Smooth muscle cell (in vitro differentiated cells): Measurements from ENCODE around the gene SSU72. TPM values are rescaled to one million over a fixed set of nuclear protein-coding genes. Genes with fewer than 3 reads are reported as not detected.
"Not testable (repeated sequence)": the region's sequence is repeated elsewhere in the genome, so short reads cannot be mapped to it uniquely, and the experiment has no call there.

ENCODE experiments used
- DNase-seq: peaks from one replicate; lab custom pipeline; 2025; ENCODE audit not compliant: unreplicated experiment; lab: John Stamatoyannopoulos, UW
- H2AFZ ChIP-seq: fragments of 200-600 bp; sonication (generic); 2 replicates; pipeline ENCODE4 v1.6.0; 2016; ENCODE audit warnings: antibody characterized with exemption, low read depth, mild to moderate bottlenecking
- H3F3A ChIP-seq: fragments of 200-600 bp; sonication (generic); 2 replicates; pipeline ENCODE4 v1.6.0; 2017; ENCODE audit warnings: antibody characterized with exemption, low read depth
- H3K27ac ChIP-seq: fragments of 200-600 bp; sonication (generic); 2 replicates; pipeline ENCODE4 v1.5.1; 2016; ENCODE audit warnings: low read depth, mild to moderate bottlenecking
- H3K27me3 ChIP-seq: fragments of 200-600 bp; sonication (generic); 2 replicates; pipeline ENCODE4 v1.6.1; 2016; ENCODE audit warnings: low read depth, mild to moderate bottlenecking
- H3K36me3 ChIP-seq: fragments of 200-600 bp; sonication (generic); 2 replicates; pipeline ENCODE4 v1.5.1; 2016; ENCODE audit warnings: low read depth
- H3K4me1 ChIP-seq: fragments of 200-600 bp; sonication (generic); 2 replicates; pipeline ENCODE4 v1.5.1; 2016; ENCODE audit warnings: low read depth
- H3K4me2 ChIP-seq: fragments of 200-600 bp; sonication (generic); 2 replicates; pipeline ENCODE4 v1.6.0; 2016; ENCODE audit warnings: mild to moderate bottlenecking
- H3K4me3 ChIP-seq: fragments of 200-600 bp; sonication (generic); 2 replicates; pipeline ENCODE4 v1.5.1; 2016; ENCODE audit warnings: mild to moderate bottlenecking
- H3K79me2 ChIP-seq: fragments of 200-600 bp; sonication (generic); 2 replicates; pipeline ENCODE4 v1.6.0; 2016; ENCODE audit warnings: low read depth, mild to moderate bottlenecking
- H3K9ac ChIP-seq: fragments of 200-600 bp; sonication (generic); 2 replicates; pipeline ENCODE4 v1.6.0; 2016; ENCODE audit warnings: low read depth
- H3K9me3 ChIP-seq: fragments of 200-600 bp; sonication (generic); replicated peaks from 2 replicates; pipeline ENCODE4 v1.5.1; 2016; ENCODE audit warnings: low read depth
- H4K20me1 ChIP-seq: fragments of 200-600 bp; sonication (generic); 2 replicates; pipeline ENCODE4 v1.6.0; 2016; ENCODE audit warnings: low read depth
- WGBS: methylation state at CpG from one replicate; pipeline ENCODE4 v1.1.7; 2016; ENCODE audit warnings: low lambda C conversion rate; 5-methylcytosine and 5-hydroxymethylcytosine counted together
- polyA plus RNA-seq: library from polyadenylated mRNA; unstranded; fragments of >200 nt; fragmentation: Nextera tagmentation; extraction: Ambion mirVana; gene quantifications from 2 replicates; pipeline ENCODE4 v1.2.1, GENCODE V29; 2016
- total RNA-seq: library from RNA; depleted of rRNA; stranded (reverse); fragments of >200 nt; gene quantifications from 2 replicates; pipeline ENCODE4 v1.2.3, GENCODE V29; 2014
- TF ChIP-seq, protein P1 (sequence below): fragments of 200-600 bp; sonication (generic); IDR thresholded peaks from 2 replicates; pipeline ENCODE4 v1.5.1; 2017; ENCODE audit warnings: borderline replicate concordance, mild to moderate bottlenecking, antibody characterized with exemption; ENCODE audit not compliant: insufficient read depth, poor library complexity, severe bottlenecking

Gene SSU72
- total and polyA plus RNA-seq, 2 experiments from 2014 or later = 116 to 223 TPM

DNA sequence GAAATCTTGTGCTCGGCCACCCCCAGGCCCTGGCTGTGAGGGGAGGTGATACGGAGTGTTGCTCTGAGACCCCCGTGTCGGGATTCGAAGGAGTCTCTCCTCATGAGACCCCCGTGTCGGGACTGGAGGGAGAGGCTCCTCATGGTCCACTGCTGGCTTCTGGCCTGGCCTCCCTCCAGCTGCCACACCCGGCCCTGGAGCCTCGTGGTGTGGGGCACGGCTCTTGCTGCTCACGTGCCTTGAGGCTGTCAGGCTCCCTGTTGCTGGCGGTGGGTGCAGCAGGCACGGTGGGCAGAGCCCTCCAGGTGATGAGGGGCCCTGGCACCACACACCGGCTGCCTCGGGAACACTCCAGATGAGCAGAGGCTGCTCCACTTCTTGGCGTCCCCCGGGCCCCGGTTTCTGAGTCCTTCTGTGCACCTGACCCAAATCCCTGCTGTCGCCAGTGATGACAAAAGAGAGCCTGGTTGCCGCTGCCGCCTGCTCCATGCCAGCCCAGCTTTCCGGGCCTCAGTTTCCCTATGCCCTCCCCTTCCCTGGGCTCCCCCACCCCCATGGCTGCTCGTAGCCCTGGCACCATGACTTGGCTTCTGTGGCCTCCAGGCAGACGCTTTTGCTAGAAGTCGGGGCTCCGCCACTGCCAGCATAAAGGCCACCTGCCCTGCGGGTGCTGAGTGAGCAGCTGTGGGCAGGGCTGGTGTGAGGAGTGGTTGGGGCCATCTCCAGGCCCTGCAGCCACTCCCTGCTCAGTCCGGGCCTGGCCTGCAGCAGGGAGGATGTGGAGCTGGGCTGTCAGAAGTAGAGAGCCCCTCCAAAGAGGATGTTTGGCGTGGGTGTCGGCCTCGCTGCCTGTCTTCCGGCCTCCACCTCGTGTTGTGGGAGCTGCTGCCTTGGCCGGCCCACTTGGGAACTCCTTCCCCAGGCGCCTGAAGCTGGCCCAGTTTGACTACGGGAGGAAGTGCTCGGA lies 46.1 kb downstream of the SSU72 start:
- Histone ChIP-seq H3F3A (no peaks in the 10 kb centered on the region), H3K4me2 (no peak overlapping the region), H3K9me3 (no peaks in the 10 kb centered on the region), H3K9ac (no peak overlapping the region), H3K4me3 (no peak overlapping the region), H3K36me3 (no peaks in the 10 kb centered on the region), H3K4me1 (no peaks in the 10 kb centered on the region), H4K20me1 (no peaks in the 10 kb centered on the region), H3K27me3 (no peaks in the 10 kb centered on the region), H3K79me2 (no peaks in the 10 kb centered on the region), H2AFZ (no peak overlapping the region), H3K27ac (no peak overlapping the region)
- 97% methylated on average over 36 of the region's 37 CpGs for WGBS
- TF ChIP-seq, protein P1, sequence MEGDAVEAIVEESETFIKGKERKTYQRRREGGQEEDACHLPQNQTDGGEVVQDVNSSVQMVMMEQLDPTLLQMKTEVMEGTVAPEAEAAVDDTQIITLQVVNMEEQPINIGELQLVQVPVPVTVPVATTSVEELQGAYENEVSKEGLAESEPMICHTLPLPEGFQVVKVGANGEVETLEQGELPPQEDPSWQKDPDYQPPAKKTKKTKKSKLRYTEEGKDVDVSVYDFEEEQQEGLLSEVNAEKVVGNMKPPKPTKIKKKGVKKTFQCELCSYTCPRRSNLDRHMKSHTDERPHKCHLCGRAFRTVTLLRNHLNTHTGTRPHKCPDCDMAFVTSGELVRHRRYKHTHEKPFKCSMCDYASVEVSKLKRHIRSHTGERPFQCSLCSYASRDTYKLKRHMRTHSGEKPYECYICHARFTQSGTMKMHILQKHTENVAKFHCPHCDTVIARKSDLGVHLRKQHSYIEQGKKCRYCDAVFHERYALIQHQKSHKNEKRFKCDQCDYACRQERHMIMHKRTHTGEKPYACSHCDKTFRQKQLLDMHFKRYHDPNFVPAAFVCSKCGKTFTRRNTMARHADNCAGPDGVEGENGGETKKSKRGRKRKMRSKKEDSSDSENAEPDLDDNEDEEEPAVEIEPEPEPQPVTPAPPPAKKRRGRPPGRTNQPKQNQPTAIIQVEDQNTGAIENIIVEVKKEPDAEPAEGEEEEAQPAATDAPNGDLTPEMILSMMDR = no peak
- DNase-seq = no peak

DNA sequence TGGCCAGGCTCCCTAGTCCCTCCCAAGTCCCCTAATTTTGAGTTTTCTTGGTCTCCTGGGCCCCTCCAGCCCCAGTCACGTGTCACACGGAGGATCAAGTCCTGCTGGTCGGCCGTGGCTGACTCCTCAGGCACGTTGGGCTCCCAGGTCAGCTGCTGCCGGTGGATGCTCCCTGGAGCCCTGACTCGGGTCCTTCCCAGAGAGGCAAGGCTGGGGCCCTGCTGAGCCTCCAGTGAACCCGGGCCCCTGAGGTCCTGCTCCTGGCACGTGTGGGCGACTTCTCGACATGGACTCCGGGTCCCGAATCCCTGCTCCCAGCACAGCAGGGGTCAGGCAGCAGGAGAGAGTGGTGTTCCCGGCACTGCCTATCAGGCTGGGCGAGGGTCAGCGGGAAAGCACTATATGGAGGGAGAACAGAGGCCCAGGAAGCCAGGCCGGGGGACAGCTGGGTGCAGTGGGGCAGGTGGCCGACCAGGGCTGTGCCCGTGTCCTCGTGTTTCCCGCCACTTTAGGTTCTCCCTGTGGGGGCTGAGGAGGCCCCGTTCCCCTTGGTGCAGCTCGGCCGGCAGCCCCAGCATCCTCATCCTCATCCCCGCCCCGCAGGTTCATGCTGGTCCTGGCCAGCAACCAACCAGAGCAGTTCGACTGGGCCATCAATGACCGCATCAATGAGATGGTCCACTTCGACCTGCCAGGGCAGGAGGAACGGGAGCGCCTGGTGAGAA lies 47.4 kb downstream of the SSU72 start:
- Histone ChIP-seq H3K4me2 (no peak overlapping the region), H3K36me3 (no peaks in the 10 kb centered on the region), H3K9ac (no peak overlapping the region)

DNA sequence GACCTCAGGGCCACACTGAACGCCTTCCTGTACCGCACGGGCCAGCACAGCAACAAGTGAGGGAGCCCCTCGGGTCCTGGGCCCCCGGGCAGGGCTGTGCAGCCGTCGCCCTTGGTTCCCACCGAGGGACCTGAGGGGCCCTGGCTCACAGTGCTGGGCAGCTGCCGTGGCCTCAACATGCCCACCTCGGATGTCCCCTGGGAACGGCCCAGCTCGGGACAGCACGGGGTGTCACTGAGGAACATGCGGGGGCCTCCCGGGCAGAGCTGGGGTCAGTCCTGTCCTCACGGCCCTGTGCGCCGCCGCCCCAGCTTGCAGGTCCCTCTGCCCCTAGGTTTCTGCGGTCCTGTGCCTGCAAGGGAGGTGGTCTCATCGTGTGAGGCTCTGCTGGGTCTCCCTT lies 48.2 kb downstream of the SSU72 start:
- WGBS = 98% methylated on average over 17 of the region's 21 CpGs
- not testable (repeated sequence) for H3K79me2 ChIP-seq, H3K9ac ChIP-seq, H4K20me1 ChIP-seq, DNase-seq, H3K9me3 ChIP-seq, H3K36me3 ChIP-seq, H3K4me3 ChIP-seq, H2AFZ ChIP-seq, H3K27ac ChIP-seq, H3K27me3 ChIP-seq, H3F3A ChIP-seq, H3K4me1 ChIP-seq, H3K4me2 ChIP-seq

More for the DNA sequence above, 47.4 kb downstream of the SSU72 start:
- Histone ChIP-seq H3K27ac (no peak overlapping the region), H3K27me3 (no peaks in the 10 kb centered on the region), H2AFZ (no peak overlapping the region), H3F3A (no peaks in the 10 kb centered on the region), H3K9me3 (no peaks in the 10 kb centered on the region), H3K79me2 (no peaks in the 10 kb centered on the region), H4K20me1 (no peaks in the 10 kb centered on the region), H3K4me1 (no peaks in the 10 kb centered on the region), H3K4me3 (no peak overlapping the region)
- WGBS = over 99% methylated on average over 27 of the region's 31 CpGs
- TF ChIP-seq, protein P1 = no peak
- DNase-seq = no peak

DNA sequence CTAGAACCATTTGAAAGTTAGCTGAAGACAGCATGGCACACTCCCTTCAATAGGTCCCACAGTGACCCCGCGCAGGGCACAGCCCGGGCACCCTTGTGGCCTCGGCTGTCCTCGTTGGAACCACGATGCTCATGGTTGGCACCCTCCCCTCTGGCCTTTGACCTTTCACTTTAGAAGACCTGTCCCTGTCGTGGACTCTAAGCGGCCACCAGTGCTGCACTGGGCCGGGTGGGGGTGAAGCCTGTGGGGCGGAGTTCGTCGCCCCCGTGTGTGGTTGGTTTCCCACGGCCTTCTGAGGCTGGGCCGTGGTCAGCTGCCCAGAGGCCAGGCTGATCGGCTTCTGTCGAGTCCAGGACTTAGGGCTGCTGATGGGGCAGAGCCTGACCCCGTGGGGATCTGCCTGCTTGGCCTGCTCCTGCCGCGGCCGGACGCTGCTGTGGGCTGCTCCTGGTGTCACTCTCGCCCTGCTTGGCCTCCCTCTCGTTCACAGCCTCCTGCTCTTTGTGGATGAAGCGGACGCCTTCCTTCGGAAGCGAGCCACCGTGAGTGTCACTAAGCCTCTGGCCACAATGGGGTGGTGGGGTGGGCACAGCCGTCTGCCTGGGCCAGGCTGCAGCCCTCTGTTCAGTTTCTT lies 49.8 kb downstream of the SSU72 start:
- H3K9me3 ChIP-seq, H3K4me3 ChIP-seq, H3K4me1 ChIP-seq, H3K36me3 ChIP-seq, H3K4me2 ChIP-seq, H4K20me1 ChIP-seq, H3K9ac ChIP-seq, H3K79me2 ChIP-seq, H3K27ac ChIP-seq, H3K27me3 ChIP-seq, H3F3A ChIP-seq, H2AFZ ChIP-seq, DNase-seq: not testable (repeated sequence)
- 97% methylated on average over 24 of the region's 30 CpGs for WGBS

DNA sequence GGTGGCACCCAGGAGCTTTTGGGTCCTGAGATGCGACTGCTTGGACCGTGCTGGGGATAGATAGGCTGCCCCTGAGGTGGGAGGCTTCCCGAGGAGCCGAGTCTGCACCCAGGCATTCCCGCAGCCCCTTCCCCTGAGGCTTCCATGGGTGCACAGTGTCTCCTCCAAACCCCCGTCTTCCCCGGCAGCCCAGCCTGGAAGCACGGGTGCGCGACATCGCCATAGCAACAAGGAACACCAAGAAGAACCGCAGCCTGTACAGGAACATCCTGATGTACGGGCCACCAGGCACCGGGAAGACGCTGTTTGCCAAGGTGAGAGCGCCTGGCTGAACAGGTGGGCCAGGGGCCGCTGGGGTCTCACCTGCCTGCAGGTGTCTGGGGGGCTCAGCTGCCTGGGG lies 51.0 kb downstream of the SSU72 start:
- H2AFZ ChIP-seq, H3K4me1 ChIP-seq, H3K9ac ChIP-seq, H3K27me3 ChIP-seq, H3K9me3 ChIP-seq, H3K36me3 ChIP-seq, H3K79me2 ChIP-seq, DNase-seq, H3K27ac ChIP-seq, H3K4me2 ChIP-seq, H4K20me1 ChIP-seq, H3K4me3 ChIP-seq, H3F3A ChIP-seq: not testable (repeated sequence)
- WGBS = 96% methylated on average over 17 of the region's 17 CpGs

DNA sequence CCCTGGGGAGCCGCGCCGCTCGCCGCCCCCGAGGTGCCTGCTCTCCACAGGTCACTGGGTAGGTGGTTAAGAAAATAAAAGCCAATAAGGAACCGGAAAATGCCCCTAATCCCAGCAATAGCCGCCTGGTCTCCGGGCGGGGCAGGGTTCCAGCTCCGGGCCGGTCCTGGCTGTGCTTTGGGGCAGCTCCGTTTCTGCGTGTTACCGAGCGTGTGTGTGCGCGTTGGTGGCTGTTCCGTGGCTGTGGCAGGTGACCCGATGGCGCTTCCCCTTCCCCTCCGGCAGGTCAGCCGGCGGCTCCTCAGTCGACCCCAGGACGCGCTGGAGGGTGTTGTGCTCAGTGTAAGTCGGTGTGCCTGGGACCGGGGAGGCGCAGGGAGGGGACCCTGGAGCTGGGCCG lies 51.4 kb downstream of the SSU72 start:
- H4K20me1 ChIP-seq, H3K79me2 ChIP-seq, H3K27me3 ChIP-seq, H3K27ac ChIP-seq, H3K4me3 ChIP-seq, H2AFZ ChIP-seq, H3F3A ChIP-seq, H3K4me2 ChIP-seq, DNase-seq, H3K36me3 ChIP-seq, H3K9me3 ChIP-seq, H3K4me1 ChIP-seq, H3K9ac ChIP-seq: not testable (repeated sequence)
- 99% methylated on average over 31 of the region's 31 CpGs for WGBS
